ENCODE data around the gene KCTD14.
A peak's percentile ranks its signal among the peaks of the same experiment; 100 is the strongest.
"Not testable (repeated sequence)": the region's sequence is repeated elsewhere in the genome, so short reads cannot be mapped to it uniquely, and the experiment has no call there.

KCTD14 gene

GRCh38 chr11:78020246-78020645 is 2.8 kb downstream of the KCTD14 start:
- DNase-seq: no peak

GRCh38 chr11:78019808-78020207 is 3.3 kb downstream of the KCTD14 start:
- no peak for DNase-seq

GRCh38 chr11:78015878-78016277 is 7.2 kb downstream of the KCTD14 start:
- DNase-seq: no peak

- DNase-seq: not testable (repeated sequence)
Observed at GRCh38 chr11:78014937-78015520, 8.0 kb downstream of the KCTD14 start.

GRCh38 chr11:78011301-78011700 is 11.8 kb downstream of the KCTD14 start:
- DNase-seq: no peak

GRCh38 chr11:78010755-78011154 is 12.3 kb downstream of the KCTD14 start:
- DNase-seq: no peak

GRCh38 chr11:78010304-78010703 is 12.8 kb downstream of the KCTD14 start:
- no peak for DNase-seq

GRCh38 chr11:78009062-78009461 is 14.0 kb downstream of the KCTD14 start:
- DNase-seq: no peak

- peak; percentile 65 to 79 for DNase-seq
Observed at GRCh38 chr11:78000193-78000592, 22.9 kb downstream of the KCTD14 start.

- DNase-seq: no peak
Observed at GRCh38 chr11:77999446-78000030, 23.5 kb downstream of the KCTD14 start.

- DNase-seq: peak; percentile 99
Observed at GRCh38 chr11:77994434-77995362, 28.4 kb downstream of the KCTD14 start, which contains the start of gene INTS4. Gene INTS4, minus strand, starts transcription at chr11:77994668. Its CDS starts 25 bp downstream, at chr11:77994643.

- DNase-seq: no peak
Observed at GRCh38 chr11:77993902-77994301, 29.2 kb downstream of the KCTD14 start.

GRCh38 chr11:77990981-77991380 is 32.1 kb downstream of the KCTD14 start:
- DNase-seq: no peak

GRCh38 chr11:77986456-77986855 is 36.6 kb downstream of the KCTD14 start:
- not testable (repeated sequence) for DNase-seq

GRCh38 chr11:77981346-77981947 is 41.6 kb downstream of the KCTD14 start:
- no peak for DNase-seq

GRCh38 chr11:77968337-77968736 is 54.7 kb downstream of the KCTD14 start:
- DNase-seq: no peak

- no peak for DNase-seq
Observed at GRCh38 chr11:77967753-77968152, 55.3 kb downstream of the KCTD14 start.

GRCh38 chr11:77967121-77967520 is 56.0 kb downstream of the KCTD14 start:
- DNase-seq: no peak

- DNase-seq: no peak
Observed at GRCh38 chr11:77966338-77966737, 56.7 kb downstream of the KCTD14 start.
